Urothelium cell line (cell line): ENCODE results near the gene IP6K1.
"Not testable (repeated sequence)": the region's sequence is repeated elsewhere in the genome, so short reads cannot be mapped to it uniquely, and the experiment has no call there.

Experiments used
- DNase-seq: peaks from one replicate; pipeline ENCODE4 v3.0.0; 2011; ENCODE audit warnings: low spot score, mixed read lengths
- FAIRE-seq: peaks from 2 replicates; lab custom pipeline; 2011; peaks lifted over from hg19 to GRCh38; lab: Jason Lieb, UNC

IP6K1 gene

GRCh38 chr3:49794926-49795905 is 8.9 kb upstream of the IP6K1 start:
- no peak for DNase-seq
- no peak for FAIRE-seq

DNA sequence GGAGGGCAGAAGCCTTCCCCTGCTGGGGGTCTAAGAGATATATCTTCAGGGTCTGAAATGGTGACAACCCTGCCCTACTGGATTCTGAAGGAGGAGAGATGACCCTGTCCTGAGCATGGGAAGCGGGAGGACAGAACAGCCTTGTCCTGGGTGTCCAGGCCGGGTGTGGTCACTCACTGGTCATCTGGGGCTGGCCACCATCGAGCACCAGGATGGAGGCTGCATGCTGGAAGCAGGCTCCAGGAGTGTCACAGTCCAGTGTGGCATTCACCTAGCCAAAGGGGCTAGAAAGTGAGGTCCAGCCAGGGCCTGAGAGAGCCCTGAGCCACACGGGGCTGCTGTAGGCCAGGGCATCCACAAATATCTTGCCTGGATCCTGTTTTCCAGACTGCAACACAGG is 8.1 kb upstream of the IP6K1 start:
- DNase-seq (no peak), FAIRE-seq (no peak)

DNA sequence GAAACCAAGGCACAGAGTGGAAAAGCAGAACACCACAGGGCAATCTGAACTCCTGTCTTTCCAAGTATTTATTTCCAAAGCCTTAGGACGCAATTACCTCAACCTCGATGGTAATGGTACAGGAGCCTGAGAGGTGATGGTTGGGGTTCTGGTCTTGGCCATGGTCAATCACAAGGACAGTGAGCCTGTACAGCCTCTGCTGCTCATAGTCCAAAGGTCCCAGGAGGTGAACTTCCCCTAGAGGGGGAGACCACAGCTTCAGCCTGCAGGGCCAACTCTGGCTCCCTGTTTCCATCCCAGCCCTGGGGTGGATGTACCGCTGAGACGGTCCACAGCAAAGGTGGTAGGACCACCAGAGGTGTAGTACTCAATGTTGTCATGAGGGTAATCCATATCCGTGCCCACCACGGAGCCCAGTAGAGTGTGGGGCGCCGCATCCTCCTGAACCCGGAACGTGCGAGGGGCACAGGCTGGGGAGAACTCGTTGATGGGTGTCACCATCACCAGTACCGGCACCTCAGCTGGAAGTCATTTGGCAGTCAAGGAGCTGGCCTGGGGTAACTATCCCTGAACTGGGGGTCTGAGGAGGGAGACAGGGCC is 7.2 kb upstream of the IP6K1 start:
- DNase-seq (no peak), FAIRE-seq (no peak)

GRCh38 chr3:49792371-49793150 is 6.2 kb upstream of the IP6K1 start:
- no peak for DNase-seq
- FAIRE-seq = no peak

GRCh38 chr3:49791571-49791970 is 5.2 kb upstream of the IP6K1 start:
- FAIRE-seq (no peak), DNase-seq (no peak)

- no peak for FAIRE-seq
- DNase-seq = no peak
Observed at GRCh38 chr3:49790626-49791411, 4.5 kb upstream of the IP6K1 start.

- DNase-seq (no peak), FAIRE-seq (no peak)
Observed at GRCh38 chr3:49788056-49788455, 1.7 kb upstream of the IP6K1 start.

DNA sequence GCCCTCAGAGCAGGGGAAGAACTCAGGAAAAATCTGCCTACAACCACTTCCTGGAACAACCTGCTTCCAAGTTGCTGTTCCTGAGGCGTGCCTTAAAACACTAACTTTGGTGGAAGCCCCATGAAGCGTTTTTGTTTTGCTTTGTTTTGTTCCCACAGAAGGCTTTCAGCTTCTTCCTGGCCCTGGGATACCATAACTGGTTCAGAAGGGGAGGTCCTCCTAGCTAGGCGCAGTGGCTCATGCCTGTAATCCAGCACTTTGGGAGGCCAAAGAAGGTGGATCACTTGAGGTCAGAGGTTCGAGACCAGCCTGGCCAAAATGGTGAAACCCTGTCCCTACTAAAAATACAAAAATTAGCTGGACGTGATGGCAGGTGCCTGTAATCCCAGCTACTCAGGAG is 1.2 kb upstream of the IP6K1 start:
- DNase-seq (no peak), FAIRE-seq (no peak)

DNA sequence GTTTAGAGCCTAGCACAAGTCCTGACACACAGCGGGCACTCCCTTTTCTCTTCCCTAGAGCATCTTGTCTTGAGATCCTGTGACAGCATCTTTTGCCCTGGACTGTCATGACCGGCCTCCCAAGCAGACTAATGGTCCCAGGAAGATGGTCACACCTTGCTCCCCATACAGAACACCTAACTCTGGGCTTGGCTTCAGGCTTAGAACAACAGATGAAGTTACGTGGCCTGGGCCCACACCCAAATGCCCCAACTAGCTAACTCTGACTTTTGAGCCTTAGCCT is 781 bp upstream of the IP6K1 start:
- DNase-seq (peak; percentile 21), FAIRE-seq (no peak)

GRCh38 chr3:49785565-49786356 is 581 bp downstream of the IP6K1 start:
- FAIRE-seq (no peak), DNase-seq (peak; percentile 49)

- DNase-seq, FAIRE-seq: not testable (repeated sequence)
Observed at GRCh38 chr3:49782277-49782676, 4.1 kb downstream of the IP6K1 start.

GRCh38 chr3:49781415-49782199 is 4.7 kb downstream of the IP6K1 start:
- no peak for FAIRE-seq
- DNase-seq = no peak

GRCh38 chr3:49780975-49781365 is 5.4 kb downstream of the IP6K1 start:
- DNase-seq, FAIRE-seq: not testable (repeated sequence)

DNA sequence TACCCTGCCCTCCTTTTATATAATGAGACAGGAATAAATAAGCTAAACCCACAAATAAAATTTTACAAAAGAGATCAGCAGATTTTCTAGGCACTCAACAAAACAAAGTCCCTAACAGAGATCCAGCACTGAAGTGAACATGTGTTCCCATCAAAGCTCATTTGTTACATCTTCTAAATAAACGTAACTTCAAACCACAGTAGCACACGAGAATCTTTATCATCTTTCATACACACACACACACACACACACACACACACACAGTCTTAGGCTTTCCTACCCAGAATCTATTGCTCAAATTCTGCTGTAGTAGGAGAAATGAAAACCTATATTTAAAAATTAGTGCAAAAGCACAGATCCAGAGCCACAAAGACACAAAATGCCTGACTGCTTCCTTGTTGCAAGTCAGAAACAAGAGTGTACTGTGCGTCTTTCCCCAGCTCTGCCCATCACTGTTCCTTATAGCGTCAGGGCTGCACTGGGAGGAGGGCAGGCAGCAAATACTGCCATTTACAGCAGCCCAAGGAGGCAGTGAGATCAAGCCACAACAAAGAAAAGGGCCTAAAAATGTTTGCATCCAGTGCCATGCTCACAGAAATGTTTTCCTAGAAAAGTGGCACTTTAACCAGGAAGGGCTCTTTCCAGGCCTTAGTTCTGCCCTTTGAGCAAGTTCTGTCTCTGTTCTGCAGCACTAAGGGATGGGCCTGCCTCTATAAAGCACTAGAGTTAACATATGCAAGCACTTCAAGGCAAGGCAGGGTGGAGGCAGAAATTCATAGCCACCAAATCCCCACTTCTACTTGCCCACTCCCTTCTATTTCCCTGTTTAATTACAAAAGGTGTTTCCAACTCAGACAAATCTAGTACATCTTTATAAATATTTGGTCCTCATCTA is 6.0 kb downstream of the IP6K1 start:
- no peak for DNase-seq
- FAIRE-seq = no peak

DNA sequence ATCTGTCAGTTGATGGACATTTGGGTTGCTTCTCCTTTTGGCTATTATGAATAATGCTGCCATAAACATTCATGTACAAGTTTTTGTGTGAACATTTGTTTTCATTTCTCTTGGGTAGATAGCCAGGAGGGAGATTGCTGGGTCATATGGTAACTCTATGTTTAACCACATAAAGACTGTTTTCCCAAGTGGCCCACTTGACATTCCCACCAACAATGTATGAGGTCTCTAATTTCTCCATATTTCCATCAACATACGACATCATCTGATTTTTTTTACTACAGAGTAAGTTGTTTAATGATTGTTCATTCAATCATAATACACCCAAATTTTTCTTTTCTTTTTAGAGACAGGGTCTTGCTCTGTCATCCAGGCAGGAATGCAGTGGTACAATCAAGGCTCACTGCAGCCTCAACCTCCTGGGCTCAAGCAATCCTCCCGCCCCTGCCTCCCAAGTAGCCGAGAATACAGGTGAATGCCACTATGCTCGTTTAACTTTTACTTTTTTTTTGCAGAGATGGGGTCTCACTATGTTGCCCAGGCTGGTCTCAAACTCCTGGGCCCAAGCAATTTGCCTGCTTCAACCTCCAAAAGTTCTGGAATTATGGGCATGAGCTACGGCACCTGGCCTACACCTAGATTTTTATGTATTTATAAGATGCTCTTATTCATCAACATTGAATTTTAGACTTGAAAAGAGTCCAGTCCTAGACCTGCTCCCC is 6.8 kb downstream of the IP6K1 start:
- no peak for FAIRE-seq
- no peak for DNase-seq

DNA sequence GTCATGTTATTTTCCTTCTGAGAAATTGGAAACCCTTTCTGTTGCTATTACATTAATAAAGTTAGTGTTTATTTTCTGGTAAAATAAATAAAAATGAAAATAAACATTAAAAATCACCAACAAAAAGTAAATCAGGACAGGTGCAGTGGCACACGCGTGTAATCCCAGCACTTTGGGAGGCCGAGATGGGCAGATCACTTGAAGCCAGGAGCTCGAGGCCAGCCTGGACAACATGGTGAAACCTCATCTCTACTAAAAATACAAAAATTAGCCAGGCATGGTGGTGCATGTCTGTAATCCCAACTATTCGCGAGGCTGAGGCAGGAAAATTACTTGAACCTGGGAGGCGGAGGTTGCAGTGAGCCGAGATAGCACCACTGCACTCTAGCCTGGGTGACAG is 10.2 kb downstream of the IP6K1 start:
- FAIRE-seq, DNase-seq: not testable (repeated sequence)

GRCh38 chr3:49775538-49775937 is 10.8 kb downstream of the IP6K1 start:
- no peak for DNase-seq
- FAIRE-seq = no peak

DNA sequence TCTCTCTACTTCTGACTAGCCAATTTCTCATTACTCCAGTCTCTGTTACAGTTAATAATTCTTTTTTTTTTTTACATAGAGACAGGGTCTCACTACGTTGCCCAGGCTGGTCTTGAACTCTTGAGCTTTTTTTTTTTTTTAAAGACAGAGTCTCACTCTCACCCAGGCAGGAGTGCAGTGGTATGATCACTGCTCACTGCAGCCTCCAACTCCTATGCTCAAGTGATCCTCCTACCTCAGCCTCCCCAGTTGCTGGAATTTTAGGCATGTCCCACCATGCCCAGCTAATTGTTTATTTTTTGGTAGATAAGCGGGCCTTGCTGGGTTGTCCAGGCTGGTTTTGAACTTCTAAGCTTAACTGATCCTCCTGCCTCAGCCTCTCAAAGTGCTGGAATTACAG is 13.6 kb downstream of the IP6K1 start:
- FAIRE-seq = no peak

More for the DNA sequence above, 13.6 kb downstream of the IP6K1 start:
- DNase-seq = no peak
